GM19455 (cell line): ENCODE data around the gene EYA2.

Experiments used
- ATAC-seq: cut with Tn5 transposase; IDR thresholded peaks from one replicate; pipeline ENCODE4 v1.9.1; 2021; ENCODE audit not compliant: unreplicated experiment

Gene EYA2

DNA sequence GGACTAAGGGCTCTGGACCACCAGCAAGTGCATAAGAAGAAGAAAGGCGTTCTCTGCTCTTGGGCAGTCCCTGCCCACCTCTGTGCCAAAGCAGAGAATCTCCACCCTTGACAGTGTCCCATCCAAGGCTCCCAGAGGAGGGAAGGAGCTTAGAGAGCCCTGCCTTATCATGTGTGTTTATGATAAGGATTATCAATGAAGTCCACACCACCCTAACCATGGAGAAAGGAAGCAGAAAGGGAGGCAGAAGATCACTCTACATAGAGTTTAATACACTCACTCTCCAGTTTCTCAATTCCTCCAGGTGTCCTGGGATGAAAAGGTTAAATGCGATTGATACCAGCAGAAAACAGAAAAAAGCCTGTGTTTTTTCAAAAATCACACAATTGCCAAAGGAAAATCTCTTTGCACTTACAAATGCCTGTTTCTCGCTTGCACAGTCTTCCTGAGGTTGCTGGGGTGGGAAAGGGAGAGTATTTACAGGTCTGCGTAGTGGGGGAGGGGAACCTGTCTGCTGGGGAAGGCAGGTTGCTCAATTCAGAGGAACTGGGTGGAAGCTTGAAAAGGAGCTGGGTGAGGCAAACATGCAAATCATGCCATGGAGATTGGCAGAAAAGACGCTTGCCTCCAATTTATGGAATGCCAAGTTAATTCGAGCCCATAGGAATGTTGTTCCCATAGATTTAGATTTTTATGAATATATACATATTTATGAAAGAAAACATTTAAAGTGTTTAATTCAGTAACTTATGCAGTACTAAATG lies 104.0 kb downstream of the EYA2 start:
- ATAC-seq = no peak

DNA sequence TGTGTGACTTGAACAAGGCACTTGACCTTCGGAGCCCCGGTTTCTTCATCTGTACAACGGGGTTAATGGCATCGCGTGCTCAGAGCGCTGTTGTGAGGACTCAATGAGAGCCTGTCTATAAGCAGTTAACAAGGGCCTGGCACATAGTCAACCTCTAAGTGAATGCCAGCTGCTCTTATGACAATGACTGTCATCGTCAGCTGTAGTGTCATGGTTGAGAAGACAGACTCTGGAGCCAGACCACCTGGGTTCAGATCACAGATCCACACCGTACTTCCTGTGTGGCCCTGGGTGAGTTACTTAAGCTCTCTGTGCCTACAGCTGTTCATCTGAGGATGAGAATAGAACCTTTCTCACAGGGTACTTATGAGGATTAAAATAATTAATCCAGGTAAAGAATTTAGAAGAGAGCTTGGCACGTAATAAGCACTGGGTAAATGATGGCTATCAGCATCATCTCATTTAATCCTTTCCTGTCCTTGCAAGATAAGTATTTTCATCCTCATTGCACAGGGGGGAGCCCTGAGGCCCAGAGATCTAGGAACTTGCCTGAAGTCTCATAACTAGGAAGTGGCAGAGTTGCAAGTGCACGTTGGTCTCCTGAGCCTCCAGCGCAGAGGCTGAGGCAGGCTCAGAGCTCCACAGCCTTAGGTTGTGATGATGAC lies 105.3 kb downstream of the EYA2 start:
- no peak for ATAC-seq

DNA sequence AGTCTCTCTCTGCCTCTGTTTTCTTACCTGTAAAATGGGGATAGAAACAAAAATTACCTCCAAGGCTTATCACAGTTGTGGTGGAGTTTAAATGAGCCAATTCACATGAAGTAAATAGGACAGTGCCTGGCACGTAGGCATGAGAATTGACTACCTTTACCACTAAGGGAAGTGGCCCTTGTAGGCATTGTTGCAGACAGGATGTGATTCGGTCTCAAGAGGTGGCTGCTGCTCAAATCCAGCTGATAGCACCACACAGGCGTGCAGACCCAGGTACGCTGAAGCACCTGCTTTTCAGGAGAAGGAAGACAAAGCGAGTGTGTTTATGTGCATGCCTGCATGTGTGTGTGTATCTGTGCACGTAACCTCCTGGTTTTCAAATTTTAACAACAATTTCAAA lies 108.6 kb downstream of the EYA2 start:
- no peak for ATAC-seq

GRCh38 chr20:47004179-47004578 lies 109.5 kb downstream of the EYA2 start:
- ATAC-seq = no peak

- ATAC-seq = no peak
Observed at GRCh38 chr20:47007826-47008655, 113.4 kb downstream of the EYA2 start.

- no peak for ATAC-seq
Observed at GRCh38 chr20:47008842-47009518, 114.3 kb downstream of the EYA2 start.

- ATAC-seq = no peak
Observed at GRCh38 chr20:47009784-47010183, 115.1 kb downstream of the EYA2 start.

GRCh38 chr20:47011984-47012383 lies 117.3 kb downstream of the EYA2 start:
- no peak for ATAC-seq

GRCh38 chr20:47013606-47014005 lies 119.0 kb downstream of the EYA2 start:
- no peak for ATAC-seq

- no peak for ATAC-seq
Observed at GRCh38 chr20:47016068-47016664, 121.5 kb downstream of the EYA2 start.

GRCh38 chr20:47018381-47018780 lies 123.7 kb downstream of the EYA2 start:
- ATAC-seq = no peak

DNA sequence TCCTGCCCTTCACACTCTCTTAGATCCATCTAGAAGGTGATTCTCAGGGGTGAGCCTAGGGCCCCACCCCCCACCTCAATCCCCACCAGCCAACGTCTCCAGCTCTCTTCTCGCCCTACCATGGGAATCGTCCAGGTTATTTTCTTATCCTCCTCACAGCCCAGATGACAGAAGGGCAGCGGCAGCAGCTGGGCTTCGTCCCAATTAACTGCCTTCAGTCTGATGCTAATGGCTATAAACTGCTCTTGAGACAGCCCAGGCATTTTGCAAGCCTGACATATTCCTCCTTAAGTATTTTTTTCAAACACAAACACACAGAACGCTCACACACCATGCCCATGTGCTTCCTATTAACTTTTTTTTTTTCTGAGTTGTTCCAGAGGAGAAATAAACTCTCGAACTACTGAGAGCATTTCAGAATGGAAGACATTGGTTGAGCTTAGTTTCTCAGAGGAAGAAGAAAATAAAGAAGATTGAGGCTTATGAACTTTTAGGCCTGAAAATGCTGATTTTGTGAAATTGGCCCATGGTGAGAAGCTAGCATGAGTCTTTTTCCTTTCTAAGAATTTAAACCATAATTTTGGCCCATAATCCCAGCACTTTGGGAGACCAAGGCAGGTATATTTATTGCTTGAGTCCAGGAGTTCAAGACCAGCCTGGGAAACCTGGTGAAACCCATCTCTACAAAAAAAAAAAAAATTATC lies 124.6 kb downstream of the EYA2 start:
- no peak for ATAC-seq

- ATAC-seq = no peak
Observed at GRCh38 chr20:47020231-47020630, 125.6 kb downstream of the EYA2 start.

- ATAC-seq = no peak
Observed at GRCh38 chr20:47021850-47022249, 127.2 kb downstream of the EYA2 start.

- ATAC-seq = no peak
Observed at GRCh38 chr20:47024461-47024937, 129.9 kb downstream of the EYA2 start.

DNA sequence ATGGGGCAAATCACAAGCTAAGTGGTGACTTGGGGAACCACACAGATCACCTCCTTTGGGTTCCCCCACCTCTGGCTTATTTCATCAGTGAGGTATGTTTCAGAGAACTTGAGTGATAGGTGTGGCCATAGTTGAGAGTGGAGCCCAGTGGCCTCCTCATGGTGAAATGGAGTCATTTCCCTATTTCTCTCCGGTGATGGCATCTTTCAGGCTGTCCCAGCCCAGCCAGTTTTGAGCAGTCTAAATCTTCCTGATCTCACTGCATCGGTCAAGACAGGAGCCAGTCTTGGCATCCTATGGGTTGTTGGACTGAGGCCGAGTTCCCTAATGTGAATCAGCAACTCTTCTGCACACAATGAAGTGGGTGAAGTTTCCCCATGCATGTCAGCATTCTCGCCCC lies 132.4 kb downstream of the EYA2 start:
- ATAC-seq = no peak

GRCh38 chr20:47027456-47027855 lies 132.8 kb downstream of the EYA2 start:
- no peak for ATAC-seq

DNA sequence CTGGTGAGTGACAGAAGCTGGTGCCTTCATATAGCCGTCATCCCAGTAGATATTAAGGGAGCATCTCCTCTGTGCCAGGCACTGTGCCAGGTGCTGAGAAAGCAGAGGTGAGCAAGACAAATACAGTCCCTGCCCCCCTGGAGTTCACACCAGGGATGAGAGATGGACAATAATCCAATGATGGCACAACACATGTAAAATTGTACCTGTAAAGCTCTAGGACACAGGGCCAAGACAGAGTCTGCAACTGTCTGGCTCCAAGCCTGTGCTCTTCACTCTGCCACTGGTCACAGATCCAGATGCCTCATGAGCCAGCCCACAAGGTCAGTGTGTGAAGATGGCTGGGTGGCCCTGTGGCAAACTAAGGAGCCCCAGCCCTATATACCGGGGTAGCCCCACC lies 133.8 kb downstream of the EYA2 start:
- no peak for ATAC-seq

- ATAC-seq = no peak
Observed at GRCh38 chr20:47029845-47030244, 135.2 kb downstream of the EYA2 start.

DNA sequence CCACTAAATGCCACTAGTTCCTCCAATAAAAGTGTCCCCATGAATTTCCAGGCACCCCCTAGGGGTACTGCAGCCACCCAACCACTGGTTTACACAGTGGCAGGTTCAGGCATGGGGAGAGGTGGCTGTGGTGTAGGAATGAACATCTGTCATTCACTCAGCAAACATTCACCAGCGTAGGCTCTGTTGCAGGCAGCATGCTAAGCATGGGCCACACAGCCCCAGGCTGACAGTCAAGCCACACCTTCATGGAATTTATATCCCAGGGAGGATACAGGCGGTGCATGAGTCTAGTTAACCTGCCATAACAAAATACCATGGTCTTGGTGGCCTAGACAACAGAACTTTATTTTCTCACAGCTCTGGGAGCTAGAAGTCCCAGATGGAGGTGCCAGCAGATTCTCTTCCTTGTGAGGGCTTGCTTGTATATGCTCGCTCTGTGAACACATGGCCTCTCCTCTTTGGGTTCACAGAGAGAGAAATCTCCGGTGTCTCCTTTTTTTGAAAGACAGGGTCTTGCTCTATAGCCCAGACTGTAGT lies 135.7 kb downstream of the EYA2 start:
- ATAC-seq = no peak
